HL-60/S4 (cell line): ENCODE results near the gene GASK1A.

Experiments used
- in situ Hi-C: fragments of 300-500 bp; cut with MboI; formaldehyde crosslinking; loops from 2 replicates; pipeline ENCODE4 v1.14.3; 2022; ENCODE audit warnings: low sequenced_read_pairs

GASK1A gene

GRCh38 chr3:43081796-43082195 is 102.7 kb downstream of the GASK1A start:
- in situ Hi-C loops, result no loop called here

- in situ Hi-C loops, result no loop called here
Measured at GRCh38 chr3:43082457-43082856, 103.3 kb downstream of the GASK1A start.

GRCh38 chr3:43086460-43087165 is 107.5 kb downstream of the GASK1A start:
- in situ Hi-C loops, result no loop called here

- in situ Hi-C loops, result no loop called here
Measured at GRCh38 chr3:43087249-43087776, 108.2 kb downstream of the GASK1A start.

GRCh38 chr3:43089081-43089480 is 110.0 kb downstream of the GASK1A start:
- in situ Hi-C loops, result no loop called here

- in situ Hi-C loops, result no loop called here
Measured at GRCh38 chr3:43090238-43090637, 111.1 kb downstream of the GASK1A start.

- in situ Hi-C loops, result no loop called here
Measured at GRCh38 chr3:43091481-43091880, 112.4 kb downstream of the GASK1A start.

- in situ Hi-C loops, result no loop called here
Measured at GRCh38 chr3:43093006-43093405, 113.9 kb downstream of the GASK1A start.

- in situ Hi-C loops, result no loop called here
Measured at GRCh38 chr3:43093974-43094373, 114.9 kb downstream of the GASK1A start.

GRCh38 chr3:43094381-43094780 is 115.3 kb downstream of the GASK1A start:
- in situ Hi-C loops, result no loop called here

GRCh38 chr3:43094851-43095250 is 115.7 kb downstream of the GASK1A start:
- in situ Hi-C loops, result no loop called here

- in situ Hi-C loops, result no loop called here
Measured at GRCh38 chr3:43095370-43095769, 116.3 kb downstream of the GASK1A start.

GRCh38 chr3:43096761-43097160 is 117.7 kb downstream of the GASK1A start:
- in situ Hi-C loops, result no loop called here

GRCh38 chr3:43097400-43098080 is 118.4 kb downstream of the GASK1A start:
- in situ Hi-C loops, result no loop called here

- in situ Hi-C loops, result no loop called here
Measured at GRCh38 chr3:43098761-43099160, 119.7 kb downstream of the GASK1A start.

- in situ Hi-C loops, result no loop called here
Measured at GRCh38 chr3:43102773-43103480, 123.8 kb downstream of the GASK1A start.

GRCh38 chr3:43104039-43104438 is 124.9 kb downstream of the GASK1A start:
- in situ Hi-C loops, result no loop called here

- in situ Hi-C loops, result no loop called here
Measured at GRCh38 chr3:43104660-43105595, 125.8 kb downstream of the GASK1A start.

GRCh38 chr3:43105596-43106292 is 126.6 kb downstream of the GASK1A start, which contains the start of gene POMGNT2:
Gene POMGNT2, minus strand, starts transcription at chr3:43106079. Its CDS starts 24,648 bp downstream, at chr3:43081431.
- in situ Hi-C loops, result no loop called here

GRCh38 chr3:43106293-43106628 is 127.2 kb downstream of the GASK1A start:
- in situ Hi-C loops, result no loop called here
